Sciatic nerve (tissue), 2 donors: Measurements from ENCODE around the gene CISD2. TPM values are rescaled to one million over a fixed set of nuclear protein-coding genes. Genes with fewer than 3 reads are reported as not detected.
"Not testable (repeated sequence)": the region's sequence is repeated elsewhere in the genome, so short reads cannot be mapped to it uniquely, and the experiment has no call there.

Experiments
- ATAC-seq: fragments of 200-7000 bp; cut with Tn5 transposase; one replicate; pipeline ENCODE4 v1.9.1; 2020; ENCODE audit warnings: mild to moderate bottlenecking, moderate library complexity
- DNase-seq: peaks from one replicate; pipeline ENCODE4 v3.0.0-alpha.2; 2020; ENCODE audit warnings: low spot score
- intact Hi-C: fragments of 100-400 bp; cut with DNase I; formaldehyde crosslinking; loops from one replicate; pipeline ENCODE4 v1.14.2; 2022
- total RNA-seq: library from RNA; stranded (reverse); fragmentation: NEBNext Ultra II Directional; extraction: Animal tissue kit (Norgen Biotek cat#: 25700); gene quantifications from one replicate; pipeline ENCODE4 v1.2.1, GENCODE V29; 2021
- donor health status: DM: no; HTN: no; CAD: no.
- donor health status: DM: no; HTN: no; CAD: no.

Gene CISD2
- total RNA-seq, 1 donor from 2014 or later: 20.5 TPM

DNA sequence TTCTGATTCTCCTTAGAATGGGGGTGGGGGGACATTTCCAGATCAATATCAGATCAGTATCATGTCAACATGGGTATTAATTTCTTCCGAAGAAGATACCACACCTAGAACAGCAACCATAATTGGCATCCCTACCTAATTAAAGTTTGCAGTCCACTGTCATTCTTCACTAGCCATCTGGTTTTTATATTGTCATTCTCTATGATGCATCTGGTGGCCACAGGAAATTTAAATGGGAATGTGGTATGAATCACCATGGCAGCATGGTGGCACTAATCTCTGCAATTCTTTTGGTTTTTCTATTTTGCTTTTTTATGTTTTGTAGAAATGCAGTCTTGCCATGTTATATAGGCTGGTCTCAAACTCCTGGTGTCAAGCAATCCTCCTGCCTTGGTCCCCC is 24.9 kb upstream of the CISD2 start:
- intact Hi-C loops: no loop called here
- no peak for DNase-seq
- ATAC-seq: no peak

GRCh38 chr4:102847687-102848086 is 21.1 kb upstream of the CISD2 start:
- intact Hi-C loops: no loop called here
- ATAC-seq (no peak), DNase-seq (no peak)

GRCh38 chr4:102849579-102850104 is 19.1 kb upstream of the CISD2 start:
- DNase-seq: no peak
- no peak for ATAC-seq
- intact Hi-C loops: no loop called here

DNA sequence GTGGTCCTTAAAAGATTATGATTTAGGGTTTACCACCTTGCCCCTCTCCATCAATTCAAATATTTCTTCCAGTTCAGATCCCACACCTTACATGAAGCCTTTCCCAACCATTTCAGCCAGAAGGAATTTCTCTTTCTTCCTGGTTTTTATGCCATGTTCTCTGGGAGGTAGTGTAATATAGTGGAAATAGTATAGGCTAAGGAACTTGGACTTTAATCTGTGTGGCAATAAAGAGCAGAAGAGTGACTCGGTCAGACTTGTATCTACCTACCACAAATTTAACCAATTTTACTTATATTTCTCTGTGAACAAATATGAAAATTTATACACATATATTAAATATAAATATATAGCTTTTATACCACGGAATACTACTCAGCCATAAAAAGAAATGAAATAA is 18.4 kb upstream of the CISD2 start:
- intact Hi-C loops: no loop called here
- no peak for ATAC-seq
- no peak for DNase-seq

DNA sequence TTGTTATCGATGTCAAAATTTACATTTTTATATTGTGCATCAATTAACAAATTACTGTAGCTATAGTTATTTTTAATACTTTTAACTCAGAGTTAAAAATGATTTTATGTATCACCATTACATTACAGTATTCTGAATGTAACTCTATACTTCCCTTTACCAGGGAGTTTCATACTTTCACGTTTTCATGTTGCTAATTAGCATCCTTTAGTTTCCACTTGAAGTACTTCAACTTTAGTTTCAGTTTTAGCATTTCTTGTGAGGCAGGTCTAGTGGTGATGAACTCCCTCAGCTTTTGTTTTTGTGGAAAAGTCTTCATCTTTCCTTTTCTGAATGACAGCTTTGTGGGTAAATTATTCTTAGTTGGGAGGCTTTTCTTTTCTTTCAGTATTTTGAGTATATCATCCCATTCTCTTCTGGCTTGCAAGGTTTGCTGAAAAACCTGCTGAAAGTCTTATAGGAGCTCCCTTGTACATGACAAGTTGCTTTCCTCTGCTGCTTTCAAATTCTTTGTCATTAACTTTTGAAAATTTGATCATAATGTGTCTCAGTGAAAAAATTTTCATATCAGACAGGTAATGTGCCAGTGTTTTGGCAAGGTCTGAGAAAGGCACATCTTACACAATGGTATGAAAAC is 9.8 kb upstream of the CISD2 start:
- DNase-seq: no peak
- intact Hi-C loops: no loop called here
- ATAC-seq: no peak

DNA sequence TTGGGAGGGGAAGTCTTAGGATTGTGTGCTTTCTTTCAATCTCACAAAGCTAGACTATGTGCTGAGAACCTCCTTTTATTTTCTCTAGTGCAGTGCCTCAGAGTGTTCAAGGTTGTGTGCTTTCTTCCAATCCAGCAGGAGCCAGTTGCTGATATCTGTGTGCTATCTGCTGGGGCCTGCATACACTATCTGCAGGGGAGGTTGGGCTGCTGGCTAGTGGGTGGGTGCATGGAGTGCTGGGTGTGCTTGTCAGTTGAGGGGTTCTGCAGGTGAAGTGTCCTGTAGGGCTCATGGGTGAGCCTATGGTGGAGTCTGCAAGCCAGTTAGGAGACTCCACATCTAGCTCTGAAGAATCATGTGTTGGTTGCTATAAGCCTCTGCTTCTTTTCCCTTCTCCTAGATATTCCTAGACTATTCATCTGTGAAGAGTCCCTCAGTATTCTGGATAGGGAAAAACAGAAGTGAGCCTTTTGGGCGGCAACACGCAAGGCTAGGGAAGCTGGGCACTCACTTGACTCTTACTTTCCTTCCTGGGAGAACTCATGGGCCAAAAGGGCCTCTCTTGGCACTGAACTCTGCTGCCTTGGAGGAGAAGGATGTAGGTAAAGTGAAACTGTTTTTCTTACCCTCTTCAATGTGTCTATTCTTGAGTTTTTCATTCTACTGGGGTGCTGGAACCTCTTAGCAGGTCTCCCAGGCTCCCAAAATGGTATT is 8.0 kb upstream of the CISD2 start:
- intact Hi-C loops: no loop called here
- ATAC-seq (no peak), DNase-seq (no peak)

- ATAC-seq: no peak
- intact Hi-C loops: no loop called here
- no peak for DNase-seq
These were observed 6.8 kb upstream of the CISD2 start for GRCh38 chr4:102862016-102862415.

- ATAC-seq (peak; percentile 49), DNase-seq (no peak)
- intact Hi-C loops: no loop called here
These were observed 6.0 kb upstream of the CISD2 start for GRCh38 chr4:102862747-102863146.

DNA sequence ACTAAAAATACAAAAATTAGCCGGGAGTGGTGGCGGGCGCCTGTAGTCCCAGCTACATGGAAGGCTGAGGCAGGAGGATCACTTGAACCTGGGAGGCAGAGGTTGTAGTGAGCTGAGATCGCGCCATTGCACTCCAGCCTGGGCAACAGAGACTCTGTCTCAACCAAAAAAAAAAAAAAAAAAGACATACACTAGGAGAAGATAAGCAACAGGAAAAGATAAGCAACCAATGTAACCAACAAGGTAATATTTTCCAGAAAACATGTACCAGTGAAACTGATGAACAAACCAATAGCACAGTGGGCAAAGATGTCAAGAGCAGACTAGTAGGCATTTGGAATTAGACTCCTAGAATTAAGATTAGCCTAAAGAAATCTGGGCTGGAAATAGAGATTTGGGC is 3.5 kb upstream of the CISD2 start:
- ATAC-seq, DNase-seq, intact Hi-C loops: not testable (repeated sequence)

DNA sequence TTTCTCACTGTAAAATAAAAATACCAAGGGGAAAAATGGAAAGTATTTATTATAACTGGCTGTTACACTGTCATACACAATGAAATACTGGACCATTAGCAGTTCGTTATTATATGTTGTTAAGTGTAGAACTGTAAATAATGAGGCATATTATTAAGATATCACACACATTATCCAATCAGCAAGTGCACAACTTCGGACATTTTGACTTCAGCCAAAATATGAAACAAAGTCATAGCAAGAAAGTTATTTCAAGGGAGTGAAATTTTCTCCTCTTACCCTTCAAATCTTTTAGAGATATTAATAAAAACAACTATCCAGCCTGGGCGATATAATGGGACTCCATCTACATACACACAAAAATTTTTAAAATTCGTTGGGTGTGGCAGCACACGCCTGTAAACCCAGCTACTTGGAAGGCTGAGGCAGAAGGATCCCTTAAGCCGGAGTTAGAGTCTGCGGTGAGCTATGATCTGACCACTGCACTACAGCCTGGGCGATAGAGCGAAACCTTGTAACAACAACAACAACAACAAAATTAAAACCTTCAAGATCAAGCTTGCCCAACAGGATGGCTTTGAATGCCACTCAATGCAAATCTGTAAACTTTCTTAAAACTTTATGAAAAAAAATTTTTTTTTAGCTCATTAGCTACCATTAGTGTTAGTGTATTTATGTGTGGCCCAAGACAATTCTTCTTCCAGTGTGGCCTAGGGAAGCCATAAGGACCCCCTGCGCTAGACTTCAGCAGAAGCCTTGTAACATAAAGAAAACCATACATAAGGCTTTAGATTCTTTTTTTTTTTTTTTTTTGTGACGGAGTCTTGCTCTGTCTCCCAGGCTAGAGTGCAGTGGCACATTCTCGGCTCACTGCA is 1.3 kb upstream of the CISD2 start:
- intact Hi-C loops: no loop called here
- DNase-seq: no peak
- no peak for ATAC-seq

- intact Hi-C loops: no loop called here
- DNase-seq (peak; percentile 65), ATAC-seq (peak; percentile 72)
These were observed 525 bp upstream of the CISD2 start for GRCh38 chr4:102868153-102868780.

DNA sequence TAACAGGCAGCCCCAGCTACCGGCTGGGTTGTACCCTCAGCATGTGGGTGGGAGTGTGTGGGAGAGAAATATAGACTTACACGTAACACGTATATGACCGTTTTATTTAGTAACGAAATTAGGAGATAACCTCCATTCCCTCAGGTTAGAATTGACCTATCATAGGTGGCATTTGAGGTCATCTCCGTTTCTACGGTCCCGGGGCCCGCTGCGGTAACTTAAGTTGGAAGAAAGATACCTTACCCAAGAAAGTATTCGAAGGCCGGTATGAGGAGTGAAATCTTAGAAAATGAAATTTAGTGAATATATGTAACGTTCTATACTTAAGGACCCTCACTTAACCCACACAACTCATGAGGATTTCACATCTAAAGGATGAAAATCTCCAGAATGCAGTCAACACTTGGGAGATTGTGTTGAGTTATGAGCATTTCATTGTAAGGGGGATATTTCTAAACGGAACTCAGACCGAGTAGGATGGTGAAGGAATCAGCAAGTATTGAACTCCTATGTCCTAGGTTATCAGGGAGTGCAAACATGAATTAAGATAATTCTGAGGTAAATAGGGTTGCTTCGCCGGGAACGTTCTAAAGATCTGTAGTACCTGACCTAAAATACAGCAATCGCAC is 891 bp downstream of the CISD2 start:
- no peak for ATAC-seq
- DNase-seq: no peak
- intact Hi-C loops: no loop called here

DNA sequence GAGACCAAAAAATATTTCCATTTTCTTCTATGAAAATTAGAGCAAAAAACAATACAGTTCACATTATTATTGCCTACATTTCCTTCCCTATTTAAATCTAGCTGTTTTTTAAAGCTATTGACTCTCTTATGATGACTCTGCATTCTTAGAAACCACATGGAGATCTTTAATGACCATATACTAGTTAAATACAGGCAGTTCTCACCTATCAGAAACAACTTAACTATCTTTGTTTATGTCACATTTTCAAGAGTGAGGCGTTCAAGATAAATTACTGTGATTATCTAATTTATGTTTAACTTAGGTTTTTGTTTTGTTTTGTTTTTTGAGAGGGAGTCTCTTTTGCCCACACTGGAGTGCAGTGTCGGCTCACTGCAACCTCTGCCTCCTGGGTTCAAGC is 3.0 kb downstream of the CISD2 start:
- DNase-seq (no peak), ATAC-seq (no peak)
- intact Hi-C loops: no loop called here

- DNase-seq, intact Hi-C loops, ATAC-seq: not testable (repeated sequence)
These were observed 8.8 kb downstream of the CISD2 start for GRCh38 chr4:102877477-102878106.

- DNase-seq, intact Hi-C loops: not testable (repeated sequence)
- peak; percentile 81 for ATAC-seq
These were observed 9.6 kb downstream of the CISD2 start for GRCh38 chr4:102878349-102878748.

GRCh38 chr4:102878901-102879300 is 10.1 kb downstream of the CISD2 start:
- DNase-seq (no peak), ATAC-seq (no peak)
- intact Hi-C loops: no loop called here

- intact Hi-C loops: no loop called here
- DNase-seq: no peak
- no peak for ATAC-seq
These were observed 12.6 kb downstream of the CISD2 start for GRCh38 chr4:102881343-102881742.

GRCh38 chr4:102883278-102883677 is 14.5 kb downstream of the CISD2 start:
- no peak for DNase-seq
- intact Hi-C loops: no loop called here
- ATAC-seq: no peak
